ENCODE data around the gene TPRX2.

DNA sequence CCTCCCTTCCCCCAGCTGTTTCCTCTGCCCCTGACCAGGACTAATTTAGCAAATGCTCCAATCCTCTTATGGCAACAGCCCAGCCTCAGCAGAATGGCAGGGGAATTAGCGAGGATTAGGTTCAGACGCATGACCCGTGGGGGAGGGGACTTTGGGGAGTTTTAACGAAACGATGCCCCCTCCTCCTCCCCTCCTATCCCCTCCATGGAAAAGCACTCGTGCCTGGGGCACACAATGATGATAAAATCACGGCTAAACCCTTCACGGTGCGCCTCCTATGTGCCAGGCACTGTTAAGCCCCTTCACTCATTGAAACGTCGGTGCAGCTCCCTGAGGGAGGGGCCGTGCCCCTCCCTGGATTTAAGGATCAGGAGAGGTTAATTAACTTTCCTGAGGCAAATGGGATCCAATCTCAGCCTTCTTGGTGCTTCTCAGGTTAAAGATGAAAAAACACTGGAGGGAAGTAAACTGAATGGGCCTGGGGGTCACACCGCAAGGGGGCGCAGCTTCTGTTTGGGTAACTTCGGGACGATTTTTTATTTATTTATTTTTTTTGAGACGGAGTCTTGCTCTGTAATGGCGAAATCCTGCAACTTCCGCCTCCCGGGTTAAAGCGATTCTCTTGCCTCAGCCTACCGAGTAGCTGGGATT, 10.1 kb upstream of the TPRX2 start:
- TF ChIP-seq CTCF (IDR thresholded peaks at IDR 0.05; ENCODE audit: low read length): peak; percentile 39
- no peak for TF ChIP-seq EZH2 (optimal IDR thresholded peaks at IDR 0.05; ENCODE audit: low read depth, low read length)
- no peak for TF ChIP-seq EZH2phosphoT487 (IDR thresholded peaks at IDR 0.05; ENCODE audit: low read length)

All from MM.1S (cell line).